GM10248 (cell line): ENCODE measurements around the gene S1PR3.

Source experiments
- CTCF ChIA-PET: fragments of 300-600 bp; sonication (Branson Sonifier 250); formaldehyde crosslinking; extraction: SDS; loops from one replicate; lab custom pipeline; 2021; ENCODE audit warnings: antibody characterized with exemption; lab: Yijun Ruan, JAX
- POLR2A ChIA-PET: fragments of 350-650 bp; sonication (Branson Sonifier 250); formaldehyde crosslinking; extraction: SDS; loops from one replicate; lab custom pipeline; 2020; ENCODE audit warnings: antibody characterized with exemption; lab: Yijun Ruan, JAX
- DNase-seq: peaks from one replicate; pipeline ENCODE4 v3.0.0; 2012; ENCODE audit errors: extremely low spot score
- TF ChIP-seq, protein P1 (sequence below): IDR thresholded peaks from 2 replicates; pipeline ENCODE4 v1.5.1; 2012; ENCODE audit warnings: mild to moderate bottlenecking, low read depth; ENCODE audit errors: extremely low read depth, missing control alignments, control extremely low read depth

The S1PR3 gene

DNA sequence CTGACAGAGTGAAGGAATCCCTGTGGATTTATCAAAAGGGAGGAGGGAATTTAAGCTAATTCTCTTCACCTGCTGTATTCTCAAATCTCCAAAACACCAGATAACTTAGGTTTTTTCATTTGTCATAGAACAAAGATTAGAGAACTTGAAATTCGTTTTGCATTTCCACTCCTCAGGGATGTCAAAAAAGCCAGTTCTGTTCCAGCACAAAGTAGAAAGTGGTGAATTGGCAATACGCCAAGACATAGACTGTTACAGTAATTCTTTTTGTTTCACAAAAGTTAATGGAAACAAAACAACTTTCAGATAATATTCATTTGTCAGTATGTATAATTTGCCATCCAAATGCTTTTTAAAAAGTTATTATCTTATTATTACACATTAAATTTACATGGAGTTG lies 15.0 kb downstream of the S1PR3 start:
- ChIA-PET CTCF (no interaction called here), POLR2A (no interaction called here)
- TF ChIP-seq, protein P1, sequence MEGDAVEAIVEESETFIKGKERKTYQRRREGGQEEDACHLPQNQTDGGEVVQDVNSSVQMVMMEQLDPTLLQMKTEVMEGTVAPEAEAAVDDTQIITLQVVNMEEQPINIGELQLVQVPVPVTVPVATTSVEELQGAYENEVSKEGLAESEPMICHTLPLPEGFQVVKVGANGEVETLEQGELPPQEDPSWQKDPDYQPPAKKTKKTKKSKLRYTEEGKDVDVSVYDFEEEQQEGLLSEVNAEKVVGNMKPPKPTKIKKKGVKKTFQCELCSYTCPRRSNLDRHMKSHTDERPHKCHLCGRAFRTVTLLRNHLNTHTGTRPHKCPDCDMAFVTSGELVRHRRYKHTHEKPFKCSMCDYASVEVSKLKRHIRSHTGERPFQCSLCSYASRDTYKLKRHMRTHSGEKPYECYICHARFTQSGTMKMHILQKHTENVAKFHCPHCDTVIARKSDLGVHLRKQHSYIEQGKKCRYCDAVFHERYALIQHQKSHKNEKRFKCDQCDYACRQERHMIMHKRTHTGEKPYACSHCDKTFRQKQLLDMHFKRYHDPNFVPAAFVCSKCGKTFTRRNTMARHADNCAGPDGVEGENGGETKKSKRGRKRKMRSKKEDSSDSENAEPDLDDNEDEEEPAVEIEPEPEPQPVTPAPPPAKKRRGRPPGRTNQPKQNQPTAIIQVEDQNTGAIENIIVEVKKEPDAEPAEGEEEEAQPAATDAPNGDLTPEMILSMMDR = no peak
- no peak for DNase-seq

DNA sequence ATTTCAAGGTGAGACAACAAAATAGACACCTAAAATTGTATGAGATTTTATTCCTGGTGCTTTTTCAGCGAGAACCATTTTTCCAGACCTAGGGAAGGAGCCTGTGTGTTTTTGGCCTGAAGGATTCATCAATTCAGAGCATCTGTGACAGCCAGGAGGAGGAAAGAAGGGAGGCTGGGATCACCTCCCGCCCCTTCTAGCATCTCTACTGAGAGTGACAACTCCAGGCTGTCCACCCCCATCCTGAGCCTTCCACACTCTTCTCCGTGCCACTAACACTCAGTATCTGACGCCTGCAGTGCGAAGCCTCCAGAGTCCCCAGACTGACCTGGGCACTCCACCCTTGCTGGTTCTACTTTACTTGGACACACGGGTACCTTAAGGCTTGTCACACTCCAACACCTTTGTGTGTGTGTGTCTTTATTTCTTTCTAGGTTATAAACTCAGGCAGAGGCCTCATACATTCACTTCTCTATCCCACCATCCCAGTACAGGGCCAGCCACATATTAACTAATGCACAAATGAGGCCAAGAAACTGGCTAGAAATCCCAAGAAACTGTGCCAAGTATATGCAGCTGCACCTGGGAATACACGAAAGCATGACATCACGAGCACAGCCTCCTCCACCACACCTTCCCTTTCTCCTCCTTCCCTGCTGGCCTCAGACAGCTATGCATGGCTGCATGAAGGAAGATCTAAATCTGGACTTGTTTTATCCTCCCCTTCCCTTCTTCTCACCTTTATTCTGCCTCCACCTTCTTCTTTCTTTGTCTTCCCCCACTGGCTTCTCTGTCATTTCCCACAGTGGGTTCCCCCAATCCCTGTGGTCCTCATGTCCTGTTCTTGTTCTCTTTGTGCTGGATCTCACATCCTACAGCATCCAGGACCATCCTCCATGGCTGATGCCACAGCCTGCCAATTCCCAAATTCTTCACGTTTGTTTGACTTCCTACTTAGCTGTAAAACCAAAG lies 16.0 kb downstream of the S1PR3 start:
- ChIA-PET POLR2A (no interaction called here), CTCF (no interaction called here)
- no peak for DNase-seq
- TF ChIP-seq, protein P1 = no peak

DNA sequence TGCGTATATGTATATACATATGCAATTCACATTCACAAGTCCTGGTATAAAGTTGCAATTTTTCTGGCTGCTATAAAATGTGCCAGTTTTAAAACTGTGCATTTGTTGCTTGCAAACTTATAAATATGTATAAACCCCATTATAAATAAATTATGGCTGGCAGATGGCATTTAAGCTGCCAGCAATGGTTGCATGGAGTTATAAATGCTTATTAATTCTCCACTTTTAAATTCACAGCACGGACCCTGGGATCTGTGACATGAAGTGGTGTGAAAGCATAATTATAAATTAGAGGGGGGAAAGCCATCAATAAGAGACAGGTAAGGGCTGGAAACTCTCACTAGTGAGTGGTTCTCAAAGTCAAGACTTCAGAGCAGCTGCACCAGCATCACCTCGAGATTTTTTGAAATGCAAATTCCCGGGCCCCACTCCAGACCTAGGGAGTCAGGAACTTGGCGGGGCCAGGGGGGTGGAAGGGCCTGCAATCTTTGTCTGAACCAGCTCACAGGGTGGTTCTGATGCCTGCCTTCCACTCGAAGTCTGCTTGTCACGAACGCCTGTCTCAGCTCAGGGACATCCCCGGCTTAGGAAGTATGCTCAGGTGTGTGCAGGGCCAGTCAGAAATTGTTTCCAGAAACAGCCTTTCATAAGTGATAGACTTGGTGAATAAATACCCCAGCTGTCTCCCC lies 16.9 kb downstream of the S1PR3 start:
- ChIA-PET POLR2A (no interaction called here), CTCF (interaction anchor here (1.0 to 1.4 kb wide), 2 partner anchors 15 to 26 kb away, joined by 3 read pairs; no protein-coding TSS in a partner anchor)
- TF ChIP-seq, protein P1 = no peak
- DNase-seq = no peak

DNA sequence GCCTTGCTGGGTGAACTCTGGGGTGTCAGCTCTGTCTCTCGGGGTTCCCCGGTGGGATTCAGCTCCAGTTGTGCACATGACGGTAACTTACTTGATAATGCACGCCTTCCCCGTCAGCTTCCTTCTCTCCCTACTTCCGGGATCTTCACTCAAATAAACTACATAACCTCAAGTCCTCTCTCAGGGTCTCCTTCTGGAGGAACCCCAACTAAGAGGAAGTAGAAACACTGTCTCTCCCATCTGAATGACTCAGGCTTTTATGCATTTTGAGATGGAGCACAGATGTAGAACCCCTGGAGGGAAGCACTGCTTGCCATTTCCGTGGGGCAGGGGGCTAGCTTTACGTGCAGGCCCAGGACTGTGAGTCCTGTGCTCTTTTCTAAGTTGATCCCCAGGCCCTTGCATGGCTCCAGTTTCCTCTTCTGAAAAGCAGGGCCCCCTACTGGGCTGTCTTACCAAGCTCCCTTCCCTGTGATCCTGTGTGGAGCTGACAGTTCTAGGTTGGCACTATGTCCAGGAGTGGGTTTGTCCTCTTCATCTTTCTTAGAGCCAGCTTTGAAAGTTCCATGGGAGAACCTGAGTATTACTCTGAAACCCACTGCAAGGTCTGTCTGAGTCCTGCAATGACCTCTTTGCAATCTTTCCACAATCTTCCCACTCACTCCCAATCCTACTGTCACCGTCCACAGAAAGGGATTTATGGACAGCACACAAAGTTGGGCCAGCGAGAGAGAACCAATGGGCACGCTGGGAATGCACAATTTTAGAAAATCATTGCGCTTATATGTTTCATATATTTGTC lies 17.7 kb downstream of the S1PR3 start:
- ChIA-PET POLR2A (no interaction called here), CTCF (interaction anchor here (1.0 to 2.4 kb wide), 3 partner anchors 8 to 26 kb away, joined by 3 to 15 read pairs (median 3); no protein-coding TSS in a partner anchor)
- TF ChIP-seq, protein P1 = no peak
- DNase-seq = no peak

DNA sequence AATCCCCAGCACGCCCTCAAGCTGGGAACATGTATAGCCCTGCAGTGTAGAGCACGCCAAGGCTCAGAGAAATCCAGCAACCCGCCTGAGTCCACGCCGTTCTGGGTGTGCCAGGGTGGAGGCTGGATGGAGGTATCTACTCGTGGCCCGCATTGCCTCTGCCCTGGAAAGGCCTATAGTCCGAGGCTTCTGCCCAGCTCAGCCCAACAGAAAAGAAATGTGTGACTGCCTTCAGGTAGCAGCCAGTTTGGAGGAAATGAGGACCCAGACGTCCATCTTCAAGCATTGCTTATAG lies 18.2 kb downstream of the S1PR3 start:
- TF ChIP-seq, protein P1 = no peak
- ChIA-PET CTCF (interaction anchor here (1.4 to 2.4 kb wide), 2 partner anchors 9 to 13 kb away, joined by 3 to 15 read pairs; no protein-coding TSS in a partner anchor), POLR2A (no interaction called here)
- DNase-seq = no peak

DNA sequence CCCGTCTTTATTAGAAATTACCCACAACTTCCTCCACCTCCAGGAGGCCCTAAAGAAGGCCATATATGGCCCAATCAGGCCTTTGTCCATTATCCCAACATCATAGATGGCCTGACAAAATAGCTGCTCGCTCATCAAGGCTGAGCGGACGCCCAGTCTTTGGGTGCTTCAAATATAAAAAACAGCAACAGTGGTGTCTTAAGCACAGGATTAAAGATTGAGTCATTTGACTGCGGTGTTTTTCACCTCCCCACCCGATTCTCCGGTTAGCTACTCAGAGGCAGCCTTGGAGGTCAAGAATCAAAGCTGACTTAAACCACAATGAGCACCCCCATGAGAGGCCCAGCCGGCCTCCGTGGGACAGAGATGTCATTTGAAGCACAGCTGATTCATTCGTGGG lies 18.8 kb downstream of the S1PR3 start:
- POLR2A ChIA-PET = no interaction called here
- CTCF ChIA-PET = interaction anchor here (1.1 to 2.4 kb wide), 2 partner anchors 9 to 16 kb away, joined by 3 to 15 read pairs; no protein-coding TSS in a partner anchor
- DNase-seq = no peak
- TF ChIP-seq, protein P1 = no peak
